ENCODE measurements around the gene TXNDC11.

DNA sequence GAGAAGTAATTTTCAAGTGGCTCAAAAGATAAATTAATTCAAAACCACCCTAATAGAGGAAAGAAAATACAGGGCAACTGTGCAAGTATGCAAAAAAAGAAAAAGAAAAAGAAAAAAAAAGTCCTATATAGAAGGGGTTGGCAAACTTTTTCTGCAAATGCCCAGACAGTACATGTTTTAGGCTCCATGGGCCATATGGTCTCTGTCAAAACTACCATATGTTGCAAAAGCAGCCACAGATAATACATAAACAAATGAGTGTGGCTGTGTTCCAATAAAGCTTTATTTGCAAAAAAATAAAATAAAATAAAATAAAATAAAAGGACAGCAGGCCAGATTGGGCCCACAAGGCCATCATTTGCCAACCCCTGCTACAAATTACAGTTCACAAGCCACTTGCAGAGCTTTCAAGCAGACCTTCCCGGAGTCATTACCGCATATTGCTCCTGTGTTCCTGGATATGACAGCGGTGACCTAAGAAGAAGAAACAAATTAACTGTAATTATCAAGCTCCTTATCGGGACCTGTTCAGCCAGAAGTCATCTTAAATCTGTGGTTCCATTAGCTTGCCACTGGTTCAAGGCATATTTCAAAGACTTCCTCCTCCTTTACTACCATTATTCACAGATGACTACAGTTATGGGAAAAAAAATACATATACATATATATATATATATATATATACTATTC is 38.5 kb upstream of the TXNDC11 start:
- TF ChIP-seq, protein P1, sequence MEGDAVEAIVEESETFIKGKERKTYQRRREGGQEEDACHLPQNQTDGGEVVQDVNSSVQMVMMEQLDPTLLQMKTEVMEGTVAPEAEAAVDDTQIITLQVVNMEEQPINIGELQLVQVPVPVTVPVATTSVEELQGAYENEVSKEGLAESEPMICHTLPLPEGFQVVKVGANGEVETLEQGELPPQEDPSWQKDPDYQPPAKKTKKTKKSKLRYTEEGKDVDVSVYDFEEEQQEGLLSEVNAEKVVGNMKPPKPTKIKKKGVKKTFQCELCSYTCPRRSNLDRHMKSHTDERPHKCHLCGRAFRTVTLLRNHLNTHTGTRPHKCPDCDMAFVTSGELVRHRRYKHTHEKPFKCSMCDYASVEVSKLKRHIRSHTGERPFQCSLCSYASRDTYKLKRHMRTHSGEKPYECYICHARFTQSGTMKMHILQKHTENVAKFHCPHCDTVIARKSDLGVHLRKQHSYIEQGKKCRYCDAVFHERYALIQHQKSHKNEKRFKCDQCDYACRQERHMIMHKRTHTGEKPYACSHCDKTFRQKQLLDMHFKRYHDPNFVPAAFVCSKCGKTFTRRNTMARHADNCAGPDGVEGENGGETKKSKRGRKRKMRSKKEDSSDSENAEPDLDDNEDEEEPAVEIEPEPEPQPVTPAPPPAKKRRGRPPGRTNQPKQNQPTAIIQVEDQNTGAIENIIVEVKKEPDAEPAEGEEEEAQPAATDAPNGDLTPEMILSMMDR (IDR thresholded peaks at IDR 0.05): no peak
- TF ChIP-seq, protein P2, sequence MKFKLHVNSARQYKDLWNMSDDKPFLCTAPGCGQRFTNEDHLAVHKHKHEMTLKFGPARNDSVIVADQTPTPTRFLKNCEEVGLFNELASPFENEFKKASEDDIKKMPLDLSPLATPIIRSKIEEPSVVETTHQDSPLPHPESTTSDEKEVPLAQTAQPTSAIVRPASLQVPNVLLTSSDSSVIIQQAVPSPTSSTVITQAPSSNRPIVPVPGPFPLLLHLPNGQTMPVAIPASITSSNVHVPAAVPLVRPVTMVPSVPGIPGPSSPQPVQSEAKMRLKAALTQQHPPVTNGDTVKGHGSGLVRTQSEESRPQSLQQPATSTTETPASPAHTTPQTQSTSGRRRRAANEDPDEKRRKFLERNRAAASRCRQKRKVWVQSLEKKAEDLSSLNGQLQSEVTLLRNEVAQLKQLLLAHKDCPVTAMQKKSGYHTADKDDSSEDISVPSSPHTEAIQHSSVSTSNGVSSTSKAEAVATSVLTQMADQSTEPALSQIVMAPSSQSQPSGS (CRISPR knock-in tag; IDR thresholded peaks at IDR 0.05; ENCODE audit: borderline replicate concordance, low read depth): no peak
- TF ChIP-seq CREM (CRISPR knock-in tag; IDR thresholded peaks at IDR 0.05): no peak
- TF ChIP-seq, protein P3, sequence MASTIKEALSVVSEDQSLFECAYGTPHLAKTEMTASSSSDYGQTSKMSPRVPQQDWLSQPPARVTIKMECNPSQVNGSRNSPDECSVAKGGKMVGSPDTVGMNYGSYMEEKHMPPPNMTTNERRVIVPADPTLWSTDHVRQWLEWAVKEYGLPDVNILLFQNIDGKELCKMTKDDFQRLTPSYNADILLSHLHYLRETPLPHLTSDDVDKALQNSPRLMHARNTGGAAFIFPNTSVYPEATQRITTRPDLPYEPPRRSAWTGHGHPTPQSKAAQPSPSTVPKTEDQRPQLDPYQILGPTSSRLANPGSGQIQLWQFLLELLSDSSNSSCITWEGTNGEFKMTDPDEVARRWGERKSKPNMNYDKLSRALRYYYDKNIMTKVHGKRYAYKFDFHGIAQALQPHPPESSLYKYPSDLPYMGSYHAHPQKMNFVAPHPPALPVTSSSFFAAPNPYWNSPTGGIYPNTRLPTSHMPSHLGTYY (CRISPR knock-in tag; IDR thresholded peaks at IDR 0.05): no peak
- TF ChIP-seq, protein P4, sequence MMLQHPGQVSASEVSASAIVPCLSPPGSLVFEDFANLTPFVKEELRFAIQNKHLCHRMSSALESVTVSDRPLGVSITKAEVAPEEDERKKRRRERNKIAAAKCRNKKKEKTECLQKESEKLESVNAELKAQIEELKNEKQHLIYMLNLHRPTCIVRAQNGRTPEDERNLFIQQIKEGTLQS (CRISPR knock-in tag; conservative IDR thresholded peaks at IDR 0.05): no peak
- TF ChIP-seq, protein P5, sequence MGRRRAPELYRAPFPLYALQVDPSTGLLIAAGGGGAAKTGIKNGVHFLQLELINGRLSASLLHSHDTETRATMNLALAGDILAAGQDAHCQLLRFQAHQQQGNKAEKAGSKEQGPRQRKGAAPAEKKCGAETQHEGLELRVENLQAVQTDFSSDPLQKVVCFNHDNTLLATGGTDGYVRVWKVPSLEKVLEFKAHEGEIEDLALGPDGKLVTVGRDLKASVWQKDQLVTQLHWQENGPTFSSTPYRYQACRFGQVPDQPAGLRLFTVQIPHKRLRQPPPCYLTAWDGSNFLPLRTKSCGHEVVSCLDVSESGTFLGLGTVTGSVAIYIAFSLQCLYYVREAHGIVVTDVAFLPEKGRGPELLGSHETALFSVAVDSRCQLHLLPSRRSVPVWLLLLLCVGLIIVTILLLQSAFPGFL (CRISPR knock-in tag; IDR thresholded peaks at IDR 0.05; ENCODE audit: borderline replicate concordance): no peak
- TF ChIP-seq, protein P6, sequence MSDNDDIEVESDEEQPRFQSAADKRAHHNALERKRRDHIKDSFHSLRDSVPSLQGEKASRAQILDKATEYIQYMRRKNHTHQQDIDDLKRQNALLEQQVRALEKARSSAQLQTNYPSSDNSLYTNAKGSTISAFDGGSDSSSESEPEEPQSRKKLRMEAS (CRISPR knock-in tag; IDR thresholded peaks at IDR 0.05): no peak
